GM10847 (cell line): ENCODE results near the gene AURKB.

Experiments
- POLR2A ChIP-seq: IDR thresholded peaks from 2 replicates; pipeline ENCODE4 v1.6.1; 2011; ENCODE audit not compliant: insufficient read length; ENCODE audit errors: extremely low read depth

Gene AURKB

DNA sequence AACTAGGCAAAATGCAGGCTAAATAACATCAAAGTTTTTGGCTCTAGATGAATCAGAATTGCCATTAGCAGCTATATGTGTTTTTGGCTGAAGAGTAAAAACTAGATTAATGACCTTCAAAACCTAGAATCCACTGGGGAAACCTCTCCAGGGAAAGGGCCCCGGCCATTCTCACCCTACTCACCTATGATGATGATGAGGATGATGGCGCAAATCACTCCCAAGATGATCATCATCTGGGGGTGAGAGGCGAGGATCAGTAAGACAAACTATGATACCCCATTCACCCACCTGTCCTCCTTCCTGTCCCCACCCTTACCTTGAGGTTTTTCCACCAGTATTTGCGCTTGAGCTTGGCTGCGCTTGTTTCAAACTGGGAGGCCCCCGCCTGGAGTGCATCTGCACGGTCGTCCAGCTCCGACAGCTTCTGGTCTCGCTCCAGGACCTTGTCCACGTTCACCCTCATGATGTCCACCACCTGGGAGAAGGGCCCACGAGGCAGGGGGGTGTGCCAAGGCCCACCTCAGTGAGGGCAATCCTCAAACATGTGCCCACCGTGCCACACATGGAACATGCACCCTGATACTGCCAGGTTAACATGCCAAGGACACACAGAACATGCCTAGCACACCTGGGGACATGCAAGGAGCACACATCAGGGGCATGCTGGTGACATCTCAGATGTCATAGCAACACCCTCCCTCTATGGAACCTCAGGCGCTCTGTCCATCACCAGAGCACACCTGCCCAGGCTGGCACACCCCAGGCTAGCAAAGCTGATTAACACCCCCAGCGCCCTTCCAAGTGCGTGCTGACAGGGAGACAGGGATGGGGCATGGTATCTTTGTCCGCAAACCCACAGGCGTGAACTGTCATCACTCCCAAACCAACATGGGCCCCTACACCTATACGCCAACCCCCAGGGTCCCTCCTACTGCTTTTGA, 48.8 kb downstream of the AURKB start:
- no peak for TF ChIP-seq POLR2A

DNA sequence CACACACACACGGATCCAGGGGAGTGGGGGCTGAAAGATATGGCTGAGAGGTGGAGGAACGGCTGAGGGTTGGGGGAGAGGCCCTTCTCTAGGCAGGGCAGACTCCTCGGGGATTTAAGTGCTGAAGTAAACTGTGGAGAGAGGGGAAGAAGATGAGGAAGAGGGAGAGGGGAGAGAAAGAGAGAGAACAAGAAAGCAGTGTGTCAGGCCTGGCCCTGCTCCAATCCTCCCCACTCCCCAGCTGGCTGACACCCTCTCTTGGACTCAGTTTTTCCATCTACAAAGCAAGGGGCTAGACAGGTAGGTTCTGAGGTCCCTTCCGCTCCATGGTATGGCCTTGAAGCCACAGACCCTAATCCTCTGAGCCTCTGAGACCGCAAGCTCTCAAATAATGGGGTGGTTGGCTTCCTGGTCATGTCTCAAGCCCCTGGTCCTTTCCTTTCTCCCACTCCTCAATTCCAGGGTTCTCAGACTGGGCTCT, 49.6 kb downstream of the AURKB start:
- no peak for TF ChIP-seq POLR2A

DNA sequence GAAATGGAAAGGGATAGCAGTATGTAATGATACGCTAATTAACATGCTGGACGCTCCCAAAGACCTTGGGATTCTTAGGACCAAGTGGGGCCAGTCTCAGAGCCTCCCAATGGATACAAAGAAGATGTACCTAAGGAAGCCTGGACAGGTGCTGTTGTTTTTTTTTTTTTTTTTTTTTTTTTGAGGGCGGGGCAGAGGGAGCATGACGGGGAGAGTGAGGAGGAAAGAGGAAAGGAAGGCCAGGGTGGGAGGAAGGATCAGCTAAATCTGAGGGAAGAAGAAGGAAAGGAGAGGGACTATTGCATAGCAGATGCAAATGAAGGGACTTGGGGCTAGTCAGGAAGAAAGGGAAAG, 50.2 kb downstream of the AURKB start:
- TF ChIP-seq POLR2A, result no peak

- no peak for TF ChIP-seq POLR2A
Measured at GRCh38 chr17:8159459-8160223, 50.7 kb downstream of the AURKB start.

- no peak for TF ChIP-seq POLR2A
Measured at GRCh38 chr17:8159032-8159400, 51.4 kb downstream of the AURKB start.

DNA sequence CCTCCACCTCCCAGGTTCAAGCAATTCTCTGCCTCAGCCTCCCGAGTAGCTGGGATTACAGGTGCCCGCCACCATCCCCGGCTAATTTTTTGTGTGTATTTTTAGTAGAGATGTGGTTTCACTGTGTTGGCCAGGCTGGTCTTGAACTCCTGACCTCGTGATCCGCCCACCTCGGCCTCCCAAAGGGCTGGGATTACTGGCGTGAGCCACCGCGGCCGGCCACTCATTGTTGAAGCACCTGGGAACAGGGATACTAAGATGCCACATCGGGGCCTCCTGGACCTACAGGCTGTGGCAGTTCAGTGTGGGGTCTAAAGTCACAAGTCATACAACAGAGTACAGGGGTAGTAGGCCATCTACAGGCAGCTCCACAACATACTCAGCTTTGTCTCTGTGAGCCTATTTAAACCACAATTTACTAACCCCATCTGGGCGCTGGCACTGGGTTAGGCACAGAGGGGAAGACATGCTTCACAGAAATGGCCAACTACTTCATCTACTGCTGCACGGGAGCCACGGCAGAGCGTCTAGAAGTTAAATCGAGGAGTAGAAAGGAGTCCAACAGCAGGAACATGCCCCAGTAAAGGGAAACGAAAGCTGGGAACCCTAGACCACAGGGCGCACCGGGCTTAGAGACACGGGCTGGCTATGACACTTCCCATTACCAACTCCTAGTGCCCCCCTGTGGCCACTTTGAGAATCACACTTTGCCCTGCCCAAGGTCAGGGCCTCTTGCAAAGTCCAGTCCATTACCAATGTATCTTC, 51.9 kb downstream of the AURKB start:
- no peak for TF ChIP-seq POLR2A

- peak; percentile 62 for TF ChIP-seq POLR2A
Measured at GRCh38 chr17:8156246-8156992, 54.0 kb downstream of the AURKB start.

DNA sequence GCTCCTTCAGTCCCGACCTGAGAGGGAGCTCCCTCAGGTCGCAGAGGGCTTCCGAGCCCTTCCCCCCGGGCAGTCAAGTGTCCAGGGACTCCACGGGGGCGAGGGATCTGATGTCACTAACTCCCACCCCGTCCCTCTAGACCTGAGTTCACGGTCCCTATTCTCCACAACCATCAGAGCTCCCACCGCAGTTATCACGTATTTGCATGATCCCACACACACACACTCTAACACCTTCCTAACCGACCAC, 54.5 kb downstream of the AURKB start:
- TF ChIP-seq POLR2A, result no peak

GRCh38 chr17:8155231-8155995, 55.0 kb downstream of the AURKB start:
- no peak for TF ChIP-seq POLR2A
